ENCODE measurements around the gene ST3GAL5. TPM values are rescaled to one million over a fixed set of nuclear protein-coding genes. Genes with fewer than 3 reads are reported as not detected.
"Not testable (repeated sequence)": the region's sequence is repeated elsewhere in the genome, so short reads cannot be mapped to it uniquely, and the experiment has no call there.

ST3GAL5 gene
- total RNA-seq, 4 donors from 2014 or later: 30.9 to 37.4 (median 32.9) TPM

GRCh38 chr2:85935746-85936208, 47.0 kb upstream of the ST3GAL5 start:
- DNase-seq (ENCODE audit: low spot score in 2 of 2): no peak
- WGBS, 2 donors: 51 to 64% methylated on average over 3 of the region's 3 CpGs
- Histone ChIP-seq H3K27ac (peak overlapping the region in 1 of 4 donors; percentile 7), H3K9me3 (no peaks in the 10 kb centered on the region), H3K4me3 (no peak overlapping the region), H3K36me3 (no peaks in the 10 kb centered on the region), H3K4me1 (peaks cover 0 to 11% (median 5%) of the 10 kb centered on the region in 4 donors), H3K27me3 (no peaks in the 10 kb centered on the region)
- TF ChIP-seq POLR2A (IDR thresholded peaks at IDR 0.05) (no peak), CTCF (IDR thresholded peaks at IDR 0.05) (no peak), EP300 (IDR thresholded peaks at IDR 0.05) (no peak)

DNA sequence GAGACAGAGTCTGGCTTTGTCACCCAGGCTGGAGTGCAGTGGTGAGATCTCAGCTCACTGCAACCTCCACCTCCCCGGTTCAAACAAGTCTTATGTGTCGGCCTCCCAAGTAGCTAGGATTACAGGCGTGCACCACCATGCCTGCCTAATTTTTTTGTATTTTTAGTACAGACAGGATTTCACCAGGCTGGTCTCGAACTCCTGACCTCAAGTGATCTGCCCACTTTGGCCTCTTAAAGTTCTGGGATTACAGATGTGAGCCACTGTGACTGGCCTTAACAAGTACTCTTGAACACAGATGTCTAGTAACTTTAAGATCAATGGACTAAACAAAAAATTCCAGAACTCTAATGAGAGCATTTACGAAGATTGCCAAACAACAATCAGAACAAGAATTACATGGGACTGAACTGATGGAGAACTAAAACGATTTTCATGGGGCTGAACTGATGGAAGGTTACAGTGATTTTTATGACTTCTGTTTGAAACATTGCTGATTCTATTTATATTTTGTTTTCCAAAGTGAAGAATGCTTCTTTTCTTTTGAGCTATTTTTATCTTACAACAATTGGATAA, 46.5 kb upstream of the ST3GAL5 start:
- H3K4me3 ChIP-seq: no peak overlapping the region
- no peak overlapping the region for H3K27ac ChIP-seq

DNA sequence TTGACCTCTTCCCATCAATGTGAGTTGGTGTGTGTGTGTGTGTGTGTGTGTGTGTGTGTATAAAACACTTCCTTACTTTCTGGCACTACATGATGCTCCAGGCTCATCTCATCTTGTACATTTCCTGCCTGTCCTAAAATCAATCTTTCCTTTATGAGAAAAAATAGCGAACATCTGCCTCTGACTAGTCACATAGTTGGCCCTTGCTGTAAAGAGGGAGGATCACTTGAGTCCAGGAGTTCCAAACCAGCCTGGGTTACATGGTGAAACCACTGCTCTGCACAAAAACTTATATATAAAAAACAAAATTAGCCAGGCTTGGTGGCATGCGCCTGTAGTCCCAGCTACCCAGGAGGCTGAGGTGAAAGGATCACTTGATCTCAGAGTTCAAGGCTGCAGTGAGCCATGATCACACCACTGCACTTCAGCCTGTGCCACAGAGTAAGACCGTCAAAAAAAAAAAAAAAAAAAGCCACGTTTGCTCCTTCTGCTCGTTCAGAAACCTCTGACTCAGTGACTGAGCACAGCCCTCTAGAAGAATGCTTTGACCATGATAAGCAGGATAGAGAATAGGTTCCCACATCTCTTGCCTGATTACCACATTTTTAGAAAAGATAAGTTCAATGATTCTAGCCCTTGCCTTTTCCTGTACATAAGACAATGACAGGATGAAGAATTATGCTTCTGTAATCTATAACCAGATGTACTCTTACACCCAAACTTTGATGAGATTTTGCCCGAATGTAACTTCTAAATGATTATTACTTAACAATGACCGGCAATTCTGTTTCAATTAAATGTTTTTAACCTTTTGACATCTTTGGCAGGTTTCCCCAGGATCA, 45.2 kb upstream of the ST3GAL5 start:
- WGBS, 2 donors: 57 to 59% methylated on average over 7 of the region's 7 CpGs
- H3K27ac ChIP-seq: no peak overlapping the region
- TF ChIP-seq CTCF (IDR thresholded peaks at IDR 0.05) (no peak), POLR2A (IDR thresholded peaks at IDR 0.05) (no peak), EP300 (IDR thresholded peaks at IDR 0.05) (no peak)

More for the DNA sequence above, 46.5 kb upstream of the ST3GAL5 start:
- Histone ChIP-seq H3K4me1 (peaks cover 0 to 14% (median 5%) of the 10 kb centered on the region in 4 donors), H3K9me3 (no peaks in the 10 kb centered on the region), H3K27me3 (no peaks in the 10 kb centered on the region), H3K36me3 (no peaks in the 10 kb centered on the region)
- no peak for TF ChIP-seq CTCF (IDR thresholded peaks at IDR 0.05)
- TF ChIP-seq POLR2A (IDR thresholded peaks at IDR 0.05): no peak
- no peak for TF ChIP-seq EP300 (IDR thresholded peaks at IDR 0.05)
- 77 to 81% methylated on average over 6 of the region's 6 CpGs for WGBS, 2 donors
- DNase-seq (ENCODE audit: low spot score in 2 of 2): no peak

DNA sequence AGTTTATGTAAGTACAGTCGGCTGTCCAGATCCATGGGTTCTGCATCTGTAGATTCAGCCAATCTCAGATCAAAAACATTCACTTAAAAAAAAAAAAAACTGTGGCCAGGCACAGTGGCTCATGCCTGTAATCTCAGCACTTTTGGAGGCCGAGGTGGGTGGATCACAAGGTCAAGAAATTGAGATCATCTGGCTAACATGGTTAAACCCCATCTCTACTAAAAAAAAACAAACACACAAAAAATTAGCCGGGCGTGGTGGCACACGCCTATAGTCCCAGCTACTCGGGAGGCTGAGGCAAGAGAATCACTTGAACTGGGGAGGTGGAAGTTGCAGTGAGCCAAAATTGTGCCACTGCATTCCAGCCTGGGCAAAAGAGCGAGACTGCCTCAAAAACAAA, 42.4 kb upstream of the ST3GAL5 start:
- H3K9me3 ChIP-seq; H3K27me3 ChIP-seq; DNase-seq (ENCODE audit: low spot score in 2 of 2); H3K36me3 ChIP-seq; H3K4me3 ChIP-seq: not testable (repeated sequence)
- Histone ChIP-seq H3K4me1 (peaks cover 0 to 21% (median 5%) of the 10 kb centered on the region in 4 donors), H3K27ac (peak overlapping the region in 1 of 4 donors; percentile 66)
- WGBS, 2 donors: 76 to 81% methylated on average over 7 of the region's 7 CpGs

More for the DNA sequence above, 45.2 kb upstream of the ST3GAL5 start:
- no peaks in the 10 kb centered on the region for H3K27me3 ChIP-seq
- H3K36me3 ChIP-seq: no peaks in the 10 kb centered on the region
- no peaks in the 10 kb centered on the region for H3K9me3 ChIP-seq
- H3K4me3 ChIP-seq: no peak overlapping the region
- H3K4me1 ChIP-seq: peaks cover 0 to 22% (median 5%) of the 10 kb centered on the region in 4 donors
- no peak for DNase-seq (ENCODE audit: low spot score in 2 of 2)

- 70 to 76% methylated on average over 4 of the region's 4 CpGs for WGBS, 2 donors
- Histone ChIP-seq H3K27ac (peak overlapping the region in 2 of 4 donors; percentile 66 to 77), H3K36me3 (no peaks in the 10 kb centered on the region), H3K4me1 (peaks cover 0 to 19% (median 3%) of the 10 kb centered on the region in 4 donors), H3K4me3 (no peak overlapping the region), H3K27me3 (no peaks in the 10 kb centered on the region), H3K9me3 (no peaks in the 10 kb centered on the region)
- no peak for DNase-seq (ENCODE audit: low spot score in 2 of 2)
- TF ChIP-seq POLR2A (IDR thresholded peaks at IDR 0.05) (no peak), EP300 (IDR thresholded peaks at IDR 0.05) (peak in 1 of 2 donors; percentile 44)
Measured at GRCh38 chr2:85930129-85931124, 41.6 kb upstream of the ST3GAL5 start.
